ENCODE measurements around the gene SOAT2. TPM values are rescaled to one million over a fixed set of nuclear protein-coding genes. Genes with fewer than 3 reads are reported as not detected.

The SOAT2 gene
- total and polyA plus RNA-seq, 2 of the 4 experiments (the other 2 are of a cell fraction) = 0.18 to 0.39 TPM

GRCh38 chr12:53100466-53101151 is 2.7 kb upstream of the SOAT2 start:
- intact Hi-C loops (cut with micrococcal nuclease) (no loop called here), in situ Hi-C loops (cut with MboI; ENCODE audit: low sequenced_read_pairs) (no loop called here), dilution Hi-C loops (cut with HindIII; ENCODE audit: low sequenced_read_pairs, unreplicated experiment) (no loop called here)
- Histone ChIP-seq H2BK15ac (ENCODE audit: low read depth, low read length) (no peak overlapping the region), H3K9ac (ENCODE audit: low read depth, low read length) (no peak overlapping the region), H2AFZ (replicated peaks; ENCODE audit: low read length, poor library complexity) (peak overlapping the region; percentile 66), H3K4me2 (ENCODE audit: low read depth, low read length) (no peak overlapping the region), H3K27me3 (ENCODE audit: control insufficient read depth, insufficient read depth, low read length) (no peaks in the 10 kb centered on the region), H2BK120ac (ENCODE audit: low read depth, low read length) (no peak overlapping the region), H3K4me1 (ENCODE audit: control insufficient read depth, insufficient read depth, low read length) (peaks cover 28% of the 10 kb centered on the region), H2AK5ac (ENCODE audit: low read depth, low read length) (no peak overlapping the region), H2AK9ac (replicated peaks; ENCODE audit: low read depth, low read length, poor library complexity) (no peak overlapping the region), H3K4me3 (ENCODE audit: insufficient read depth, low read depth, low read length) (no peak overlapping the region), H3K56ac (ENCODE audit: extremely low read depth, insufficient read depth, low read length) (no peak overlapping the region), H4K20me1 (ENCODE audit: insufficient read depth, low read length) (no peaks in the 10 kb centered on the region), H4K5ac (ENCODE audit: low read depth, low read length) (no peak overlapping the region), H2BK20ac (ENCODE audit: low read depth, low read length) (no peak overlapping the region), H4K91ac (ENCODE audit: insufficient read depth, low read depth, low read length) (no peak overlapping the region), H3K18ac (ENCODE audit: low read depth, low read length) (no peak overlapping the region), H3K9me3 (ENCODE audit: control insufficient read depth, insufficient read depth, low read length) (no peaks in the 10 kb centered on the region), H3K36me3 (ENCODE audit: control insufficient read depth, insufficient read depth, low read length) (peaks cover 7% of the 10 kb centered on the region; the same call in 1 of the 2 replicates), H3K79me1 (ENCODE audit: low read depth in 1 of 2, low read length in 2 of 2) (peaks cover 0 to 31% of the 10 kb centered on the region in 2 experiments; a peak in 3 of 4 replicates), H3K9me1 (ENCODE audit: insufficient read depth, low read length) (peaks cover 12% of the 10 kb centered on the region), H3K27ac (ENCODE audit: insufficient read depth, low read length) (no peak overlapping the region), H4K8ac (ENCODE audit: low read depth in 2 of 2, low read length in 2 of 2) (no peak overlapping the region), H3K23ac (ENCODE audit: low read depth, low read length) (no peak overlapping the region), H3K14ac (replicated peaks; ENCODE audit: low read depth, low read length) (no peak overlapping the region), H2BK5ac (ENCODE audit: low read depth, low read length, poor library complexity, severe bottlenecking) (no peak overlapping the region), H3K4ac (ENCODE audit: low read depth, low read length) (peak overlapping the region; percentile 31)
- WGBS, 2 experiments (ENCODE audit: extremely low coverage in 2 of 2, insufficient read length in 1 of 2) = 81% methylated on average over 3 of the region's 13 CpGs; no CpG with 5 or more reads in 1 of the 2 experiments
- ATAC-seq (ENCODE audit: low read depth) (no peak), DNase-seq (no peak)
- POLR2A ChIA-PET (ENCODE audit: unreplicated experiment) = no interaction called here
- TF ChIP-seq MXI1 (IDR thresholded peaks at IDR 0.05; ENCODE audit: borderline replicate concordance, low read depth, low read length) = no peak
- no peak for TF ChIP-seq POLR2A (IDR thresholded peaks at IDR 0.05; ENCODE audit: low read depth, low read length)
- TF ChIP-seq, protein P1, sequence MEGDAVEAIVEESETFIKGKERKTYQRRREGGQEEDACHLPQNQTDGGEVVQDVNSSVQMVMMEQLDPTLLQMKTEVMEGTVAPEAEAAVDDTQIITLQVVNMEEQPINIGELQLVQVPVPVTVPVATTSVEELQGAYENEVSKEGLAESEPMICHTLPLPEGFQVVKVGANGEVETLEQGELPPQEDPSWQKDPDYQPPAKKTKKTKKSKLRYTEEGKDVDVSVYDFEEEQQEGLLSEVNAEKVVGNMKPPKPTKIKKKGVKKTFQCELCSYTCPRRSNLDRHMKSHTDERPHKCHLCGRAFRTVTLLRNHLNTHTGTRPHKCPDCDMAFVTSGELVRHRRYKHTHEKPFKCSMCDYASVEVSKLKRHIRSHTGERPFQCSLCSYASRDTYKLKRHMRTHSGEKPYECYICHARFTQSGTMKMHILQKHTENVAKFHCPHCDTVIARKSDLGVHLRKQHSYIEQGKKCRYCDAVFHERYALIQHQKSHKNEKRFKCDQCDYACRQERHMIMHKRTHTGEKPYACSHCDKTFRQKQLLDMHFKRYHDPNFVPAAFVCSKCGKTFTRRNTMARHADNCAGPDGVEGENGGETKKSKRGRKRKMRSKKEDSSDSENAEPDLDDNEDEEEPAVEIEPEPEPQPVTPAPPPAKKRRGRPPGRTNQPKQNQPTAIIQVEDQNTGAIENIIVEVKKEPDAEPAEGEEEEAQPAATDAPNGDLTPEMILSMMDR (conservative IDR thresholded peaks at IDR 0.05; ENCODE audit: low read depth, low read length) = no peak
- no peak for TF ChIP-seq NFE2L2 (IDR thresholded peaks at IDR 0.05; ENCODE audit: low read depth, low read length)
- TF ChIP-seq, protein P2, sequence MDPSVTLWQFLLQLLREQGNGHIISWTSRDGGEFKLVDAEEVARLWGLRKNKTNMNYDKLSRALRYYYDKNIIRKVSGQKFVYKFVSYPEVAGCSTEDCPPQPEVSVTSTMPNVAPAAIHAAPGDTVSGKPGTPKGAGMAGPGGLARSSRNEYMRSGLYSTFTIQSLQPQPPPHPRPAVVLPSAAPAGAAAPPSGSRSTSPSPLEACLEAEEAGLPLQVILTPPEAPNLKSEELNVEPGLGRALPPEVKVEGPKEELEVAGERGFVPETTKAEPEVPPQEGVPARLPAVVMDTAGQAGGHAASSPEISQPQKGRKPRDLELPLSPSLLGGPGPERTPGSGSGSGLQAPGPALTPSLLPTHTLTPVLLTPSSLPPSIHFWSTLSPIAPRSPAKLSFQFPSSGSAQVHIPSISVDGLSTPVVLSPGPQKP (IDR thresholded peaks at IDR 0.05; ENCODE audit: borderline replicate concordance, low read depth, low read length) = no peak
- TF ChIP-seq FOS (IDR thresholded peaks at IDR 0.05; ENCODE audit: low read depth, low read length) = no peak
- TF ChIP-seq BHLHE40 (IDR thresholded peaks at IDR 0.05; ENCODE audit: low read depth, low read length) = no peak
- TF ChIP-seq MAZ (IDR thresholded peaks at IDR 0.05; ENCODE audit: borderline replicate concordance, low read depth, low read length) = no peak
- TF ChIP-seq CEBPB (IDR thresholded peaks at IDR 0.05; ENCODE audit: low read depth, low read length) = no peak
- TF ChIP-seq RFX5 (IDR thresholded peaks at IDR 0.05; ENCODE audit: low read depth, low read length) = no peak
- TF ChIP-seq CHD1 (IDR thresholded peaks at IDR 0.05; ENCODE audit: low read depth, low read length) = no peak
- no peak for TF ChIP-seq RCOR1 (IDR thresholded peaks at IDR 0.05; ENCODE audit: insufficient replicate concordance, low read length)
- TF ChIP-seq, protein P3, sequence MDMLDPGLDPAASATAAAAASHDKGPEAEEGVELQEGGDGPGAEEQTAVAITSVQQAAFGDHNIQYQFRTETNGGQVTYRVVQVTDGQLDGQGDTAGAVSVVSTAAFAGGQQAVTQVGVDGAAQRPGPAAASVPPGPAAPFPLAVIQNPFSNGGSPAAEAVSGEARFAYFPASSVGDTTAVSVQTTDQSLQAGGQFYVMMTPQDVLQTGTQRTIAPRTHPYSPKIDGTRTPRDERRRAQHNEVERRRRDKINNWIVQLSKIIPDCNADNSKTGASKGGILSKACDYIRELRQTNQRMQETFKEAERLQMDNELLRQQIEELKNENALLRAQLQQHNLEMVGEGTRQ (IDR thresholded peaks at IDR 0.05; ENCODE audit: low read depth, low read length) = no peak
- TF ChIP-seq MAFK (IDR thresholded peaks at IDR 0.05; ENCODE audit: low read depth, low read length) = no peak
- no TSS peak for BruUV-seq (replicated peaks)
- CTCF ChIA-PET = interaction anchor here (1.9 to 3.9 kb wide), 3 partner anchors 30 to 35 kb away, joined by 5 to 39 read pairs (median 21); no protein-coding TSS in a partner anchor
